HepG2 (cell line): ENCODE measurements around the gene RBM25. TPM values are rescaled to one million over a fixed set of nuclear protein-coding genes. Genes with fewer than 3 reads are reported as not detected.

Experiments used
- ATAC-seq: fragments of 200-7000 bp; cut with Tn5 transposase; 3 replicates; pipeline ENCODE4 v1.9.1; 2020; ENCODE audit warnings: mild to moderate bottlenecking, moderate library complexity
- BruUV-seq: library from RNA; stranded (reverse); fragments of 400-500 nt; replicated peaks from 2 replicates; lab custom pipeline; 2021; lab: Mats Ljungman, UMichigan
- CTCF ChIA-PET: fragments of 300-600 bp; formaldehyde crosslinking; extraction: SDS; loops from one replicate; lab custom pipeline; 2021; ENCODE audit warnings: low total read pairs, inconsistent platforms, low intra/inter-chr PET ratio; lab: Yijun Ruan, JAX
- POLR2A ChIA-PET: fragments of 350-600 bp; sonication (Branson Sonifier 250); formaldehyde crosslinking; loops from one replicate; lab custom pipeline; 2020; ENCODE audit warnings: antibody characterized with exemption, inconsistent platforms; lab: Yijun Ruan, JAX
- DNase-seq: peaks from one replicate; pipeline ENCODE4 v3.0.0-alpha.2; 2015; ENCODE audit warnings: low spot score
- FAIRE-seq: peaks from 3 replicates; lab custom pipeline; 2011; peaks lifted over from hg19 to GRCh38; lab: Jason Lieb, UNC
- H2AFZ ChIP-seq: one replicate; pipeline ENCODE4 v1.6.1; 2011; ENCODE audit warnings: low read length, inconsistent platforms
- H3K27ac ChIP-seq: fragments of 300-600 bp; 3 replicates; pipeline ENCODE4 v1.8.0; 2011; ENCODE audit warnings: mixed run types, mild to moderate bottlenecking, mixed read lengths, low read length, inconsistent platforms; ENCODE audit not compliant: insufficient read depth; ENCODE audit errors: extremely low read length
- H3K27me3 ChIP-seq, 2 experiments: fragments of 200-600 bp in 1 of 2; 2 replicates in 1 of 2; 3 replicates in 1 of 2; pipeline versions ENCODE4 v1.6.0 to v1.8.0; 2011; ENCODE audit warnings: low read length in 2 of 2, mild to moderate bottlenecking in 2 of 2, moderate library complexity in 2 of 2, inconsistent platforms in 1 of 2; ENCODE audit not compliant: insufficient read depth in 2 of 2, control insufficient read depth in 1 of 2
- H3K36me3 ChIP-seq, 2 experiments: fragments of 200-600 bp in 1 of 2; replicated peaks in 1 of 2; 2 replicates in 1 of 2; 3 replicates in 1 of 2; pipeline versions ENCODE4 v1.5.1 to v1.8.0; 2011; ENCODE audit warnings: low read length in 2 of 2, inconsistent platforms in 1 of 2; ENCODE audit not compliant: insufficient read depth in 2 of 2, control insufficient read depth in 1 of 2
- H3K4me1 ChIP-seq: 2 replicates; pipeline ENCODE4 v1.5.1; 2012; ENCODE audit warnings: low read length, inconsistent platforms; ENCODE audit not compliant: insufficient read depth
- H3K4me2 ChIP-seq: 2 replicates; pipeline ENCODE4 v1.6.0; 2011; ENCODE audit warnings: low read depth, low read length, inconsistent platforms
- H3K4me3 ChIP-seq, 3 experiments: fragments of 200-600 bp in 1 of 3; sonication (generic), shearing (Covaris generic) in 1 of 3; replicated peaks in 1 of 3; 2 replicates each; pipeline ENCODE4 v1.5.1; 2011 to 2016; ENCODE audit warnings: low read length in 3 of 3, inconsistent platforms in 2 of 3, low read depth in 2 of 3, mild to moderate bottlenecking in 2 of 3, control low read depth in 1 of 3, mixed read lengths in 1 of 3; ENCODE audit not compliant: insufficient read depth in 1 of 3
- H3K79me2 ChIP-seq: one replicate; pipeline ENCODE4 v1.6.1; 2011; ENCODE audit warnings: low read length, inconsistent platforms; ENCODE audit not compliant: insufficient read depth
- H3K9ac ChIP-seq: 2 replicates; pipeline ENCODE4 v1.6.0; 2011; ENCODE audit warnings: mild to moderate bottlenecking, low read depth, low read length, inconsistent platforms; ENCODE audit not compliant: insufficient read depth
- H3K9me3 ChIP-seq: 2 replicates; pipeline ENCODE4 v1.5.1; 2012; ENCODE audit warnings: mild to moderate bottlenecking, low read length
- H4K20me1 ChIP-seq: 2 replicates; pipeline ENCODE4 v1.6.0; 2011; ENCODE audit warnings: inconsistent platforms, mild to moderate bottlenecking, low read length, moderate library complexity; ENCODE audit not compliant: insufficient read depth
- ELF3 ChIP-seq: IDR thresholded peaks from 2 replicates; pipeline ENCODE4 v1.6.1; 2016; ENCODE audit warnings: missing genetic modification reagents, missing compliant biosample characterization
- IKZF1 ChIP-seq: fragments of 450-650 bp; IDR thresholded peaks from 2 replicates; pipeline ENCODE4 v1.7.1; 2016
- KDM2A ChIP-seq: sonication (generic); formaldehyde crosslinking; IDR thresholded peaks from 2 replicates; pipeline ENCODE4 v1.4.0; 2020; ENCODE audit warnings: low read depth, missing genetic modification reagents, borderline replicate concordance
- MAFF ChIP-seq: IDR thresholded peaks from 2 replicates; pipeline ENCODE4 v1.6.1; 2011; ENCODE audit warnings: low read depth, low read length, improper control_type of control experiment
- MXD4 ChIP-seq: IDR thresholded peaks from 2 replicates; pipeline ENCODE4 v1.6.1; 2016; ENCODE audit warnings: mild to moderate bottlenecking, missing biosample characterization, missing genetic modification reagents
- RXRA ChIP-seq: sonication (generic); formaldehyde crosslinking; IDR thresholded peaks from 2 replicates; pipeline ENCODE4 v1.5.1; 2020; ENCODE audit warnings: missing genetic modification reagents
- SAFB2 ChIP-seq: sonication (generic); formaldehyde crosslinking; IDR thresholded peaks from 2 replicates; pipeline ENCODE4 v1.5.1; 2020; ENCODE audit warnings: missing genetic modification reagents, low read depth, mild to moderate bottlenecking, borderline replicate concordance
- SIX1 ChIP-seq: sonication (generic); formaldehyde crosslinking; IDR thresholded peaks from 2 replicates; pipeline ENCODE4 v1.4.0; 2020; ENCODE audit warnings: missing genetic modification reagents, borderline replicate concordance
- ZKSCAN1 ChIP-seq: fragments of 150-350 bp; IDR thresholded peaks from 2 replicates; pipeline ENCODE4 v1.6.1; 2014; ENCODE audit warnings: low read length
- ZNF138 ChIP-seq: sonication (generic); formaldehyde crosslinking; IDR thresholded peaks from 2 replicates; pipeline ENCODE4 v1.5.0; 2020; ENCODE audit warnings: mild to moderate bottlenecking, low read depth, missing genetic modification reagents
- WGBS: methylation state at CpG from one replicate; pipeline ENCODE4 v1.1.6; 2017; ENCODE audit warnings: low lambda C conversion rate; 5-methylcytosine and 5-hydroxymethylcytosine counted together
- in situ Hi-C: cut with HindIII; loops from 2 replicates; pipeline ENCODE4 v1.10.0; 2017; ENCODE audit warnings: low pct_unique_long_range_greater_than_20kb; ENCODE audit not compliant: extremely low pct_ligation_motif_present
- intact Hi-C: fragments of 100-400 bp; cut with micrococcal nuclease; formaldehyde crosslinking; loops from one replicate; pipeline ENCODE4 v1.10.0; 2022; ENCODE audit not compliant: unreplicated experiment
- polyA plus RNA-seq, 8 experiments: library from polyadenylated mRNA; depleted of rRNA in 3 of 8; stranded (reverse) in 7 of 8; unstranded in 1 of 8; fragments of >200 nt; fragmentation: Illumina TruSeq in 4 of 8; extraction: Trizol in 4 of 8; gene quantifications; 2 replicates each; pipeline versions ENCODE4 v1.2.1 to v1.2.3, GENCODE V29; 2011 to 2016; ENCODE audit warnings: low read depth in 4 of 8, missing spikeins in 1 of 8, mixed read lengths in 1 of 8; ENCODE audit not compliant: insufficient read depth in 1 of 8
- total RNA-seq, 5 experiments: library from RNA; depleted of rRNA; stranded (reverse); fragments of >200 nt; fragmentation: Illumina TruSeq; extraction: Trizol; gene quantifications; 2 replicates each; pipeline ENCODE4 v1.2.3, GENCODE V29; 2016; ENCODE audit warnings: low read depth in 1 of 5
- TF ChIP-seq, protein P1 (sequence below): sonication (generic); formaldehyde crosslinking; IDR thresholded peaks from 2 replicates; pipeline ENCODE4 v1.4.0; 2020; ENCODE audit warnings: missing genetic modification reagents
- TF ChIP-seq, protein P2 (sequence below): sonication (generic); formaldehyde crosslinking; IDR thresholded peaks from 2 replicates; pipeline ENCODE4 v1.8.1; 2022; ENCODE audit warnings: mild to moderate bottlenecking, missing genetic modification reagents
- TF ChIP-seq, protein P3 (sequence below): sonication (generic); formaldehyde crosslinking; IDR thresholded peaks from one replicate; pipeline ENCODE4 v1.5.1; 2020; ENCODE audit warnings: mild to moderate bottlenecking, missing genetic modification reagents; ENCODE audit errors: not compliant biosample characterization
- TF ChIP-seq, protein P4 (sequence below): sonication (generic); formaldehyde crosslinking; IDR thresholded peaks from 2 replicates; pipeline ENCODE4 v1.4.0; 2020; ENCODE audit warnings: low read depth, mild to moderate bottlenecking, missing genetic modification reagents

Gene RBM25
- total and polyA plus RNA-seq, 2 of the 13 experiments (the other 11 are each of a cell fraction or from before 2014, with no cell fraction given), result 34.1 to 65.9 TPM

DNA sequence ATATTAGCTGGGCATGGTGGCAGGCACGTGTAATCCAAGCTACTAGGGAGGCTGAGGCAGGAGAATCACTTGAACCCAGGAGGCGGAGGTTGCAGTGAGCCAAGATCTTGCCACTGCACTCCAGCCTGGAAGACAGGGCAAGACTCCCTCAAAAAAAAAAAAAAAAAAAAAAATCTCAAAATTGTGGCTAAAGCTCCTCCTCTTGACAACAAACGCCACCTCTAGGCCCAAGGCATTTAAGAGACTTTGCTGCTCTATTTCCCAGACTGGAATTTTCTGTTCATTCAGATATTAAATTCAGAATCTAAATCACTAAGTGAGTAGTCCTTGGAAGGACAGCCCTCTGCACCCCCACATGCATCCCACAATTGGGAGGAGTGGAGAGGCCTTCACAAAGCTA, 32.8 kb upstream of the RBM25 start:
- ChIA-PET POLR2A (no interaction called here), CTCF (no interaction called here)
- Histone ChIP-seq H3K4me3 (peak overlapping the region in 2 of 3 experiments; percentile 84 to 97; a peak in 2 of 6 replicates), H3K9ac (peak overlapping the region; percentile 64; the same call in 1 of the 2 replicates), H3K27ac (no peak overlapping the region), H3K4me1 (peaks cover 22% of the 10 kb centered on the region), H3K4me2 (peak overlapping the region; percentile 79), H4K20me1 (no peaks in the 10 kb centered on the region), H2AFZ (no peak overlapping the region), H3K27me3 (no peaks in the 10 kb centered on the region), H3K79me2 (no peaks in the 10 kb centered on the region), H3K36me3 (peaks cover 2 to 6% of the 10 kb centered on the region in 2 experiments; a peak in 3 of 5 replicates), H3K9me3 (no peaks in the 10 kb centered on the region)
- intact Hi-C loops, result no loop called here
- WGBS, result 88% methylated on average over 3 of the region's 3 CpGs
- ATAC-seq (no peak), DNase-seq (no peak), FAIRE-seq (no peak)
- BruUV-seq, result no TSS peak
- in situ Hi-C loops, result loop anchor here (25.0 kb wide), 1 partner anchor 437 kb away; the partner anchor contains the start of gene NUMB
- TF ChIP-seq SIX1 (CRISPR knock-in tag), result no peak
- no peak for TF ChIP-seq ZNF138 (CRISPR knock-in tag)
- no peak for TF ChIP-seq MXD4
- TF ChIP-seq ELF3 (CRISPR knock-in tag), result no peak
- TF ChIP-seq ZKSCAN1, result no peak
- TF ChIP-seq, protein P1, sequence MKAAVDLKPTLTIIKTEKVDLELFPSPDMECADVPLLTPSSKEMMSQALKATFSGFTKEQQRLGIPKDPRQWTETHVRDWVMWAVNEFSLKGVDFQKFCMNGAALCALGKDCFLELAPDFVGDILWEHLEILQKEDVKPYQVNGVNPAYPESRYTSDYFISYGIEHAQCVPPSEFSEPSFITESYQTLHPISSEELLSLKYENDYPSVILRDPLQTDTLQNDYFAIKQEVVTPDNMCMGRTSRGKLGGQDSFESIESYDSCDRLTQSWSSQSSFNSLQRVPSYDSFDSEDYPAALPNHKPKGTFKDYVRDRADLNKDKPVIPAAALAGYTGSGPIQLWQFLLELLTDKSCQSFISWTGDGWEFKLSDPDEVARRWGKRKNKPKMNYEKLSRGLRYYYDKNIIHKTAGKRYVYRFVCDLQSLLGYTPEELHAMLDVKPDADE, result no peak
- TF ChIP-seq, protein P2, sequence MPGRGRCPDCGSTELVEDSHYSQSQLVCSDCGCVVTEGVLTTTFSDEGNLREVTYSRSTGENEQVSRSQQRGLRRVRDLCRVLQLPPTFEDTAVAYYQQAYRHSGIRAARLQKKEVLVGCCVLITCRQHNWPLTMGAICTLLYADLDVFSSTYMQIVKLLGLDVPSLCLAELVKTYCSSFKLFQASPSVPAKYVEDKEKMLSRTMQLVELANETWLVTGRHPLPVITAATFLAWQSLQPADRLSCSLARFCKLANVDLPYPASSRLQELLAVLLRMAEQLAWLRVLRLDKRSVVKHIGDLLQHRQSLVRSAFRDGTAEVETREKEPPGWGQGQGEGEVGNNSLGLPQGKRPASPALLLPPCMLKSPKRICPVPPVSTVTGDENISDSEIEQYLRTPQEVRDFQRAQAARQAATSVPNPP (CRISPR knock-in tag), result no peak
- TF ChIP-seq RXRA, result no peak
- TF ChIP-seq MAFF, result no peak
- no peak for TF ChIP-seq SAFB2
- TF ChIP-seq KDM2A (CRISPR knock-in tag), result no peak
- TF ChIP-seq, protein P3, sequence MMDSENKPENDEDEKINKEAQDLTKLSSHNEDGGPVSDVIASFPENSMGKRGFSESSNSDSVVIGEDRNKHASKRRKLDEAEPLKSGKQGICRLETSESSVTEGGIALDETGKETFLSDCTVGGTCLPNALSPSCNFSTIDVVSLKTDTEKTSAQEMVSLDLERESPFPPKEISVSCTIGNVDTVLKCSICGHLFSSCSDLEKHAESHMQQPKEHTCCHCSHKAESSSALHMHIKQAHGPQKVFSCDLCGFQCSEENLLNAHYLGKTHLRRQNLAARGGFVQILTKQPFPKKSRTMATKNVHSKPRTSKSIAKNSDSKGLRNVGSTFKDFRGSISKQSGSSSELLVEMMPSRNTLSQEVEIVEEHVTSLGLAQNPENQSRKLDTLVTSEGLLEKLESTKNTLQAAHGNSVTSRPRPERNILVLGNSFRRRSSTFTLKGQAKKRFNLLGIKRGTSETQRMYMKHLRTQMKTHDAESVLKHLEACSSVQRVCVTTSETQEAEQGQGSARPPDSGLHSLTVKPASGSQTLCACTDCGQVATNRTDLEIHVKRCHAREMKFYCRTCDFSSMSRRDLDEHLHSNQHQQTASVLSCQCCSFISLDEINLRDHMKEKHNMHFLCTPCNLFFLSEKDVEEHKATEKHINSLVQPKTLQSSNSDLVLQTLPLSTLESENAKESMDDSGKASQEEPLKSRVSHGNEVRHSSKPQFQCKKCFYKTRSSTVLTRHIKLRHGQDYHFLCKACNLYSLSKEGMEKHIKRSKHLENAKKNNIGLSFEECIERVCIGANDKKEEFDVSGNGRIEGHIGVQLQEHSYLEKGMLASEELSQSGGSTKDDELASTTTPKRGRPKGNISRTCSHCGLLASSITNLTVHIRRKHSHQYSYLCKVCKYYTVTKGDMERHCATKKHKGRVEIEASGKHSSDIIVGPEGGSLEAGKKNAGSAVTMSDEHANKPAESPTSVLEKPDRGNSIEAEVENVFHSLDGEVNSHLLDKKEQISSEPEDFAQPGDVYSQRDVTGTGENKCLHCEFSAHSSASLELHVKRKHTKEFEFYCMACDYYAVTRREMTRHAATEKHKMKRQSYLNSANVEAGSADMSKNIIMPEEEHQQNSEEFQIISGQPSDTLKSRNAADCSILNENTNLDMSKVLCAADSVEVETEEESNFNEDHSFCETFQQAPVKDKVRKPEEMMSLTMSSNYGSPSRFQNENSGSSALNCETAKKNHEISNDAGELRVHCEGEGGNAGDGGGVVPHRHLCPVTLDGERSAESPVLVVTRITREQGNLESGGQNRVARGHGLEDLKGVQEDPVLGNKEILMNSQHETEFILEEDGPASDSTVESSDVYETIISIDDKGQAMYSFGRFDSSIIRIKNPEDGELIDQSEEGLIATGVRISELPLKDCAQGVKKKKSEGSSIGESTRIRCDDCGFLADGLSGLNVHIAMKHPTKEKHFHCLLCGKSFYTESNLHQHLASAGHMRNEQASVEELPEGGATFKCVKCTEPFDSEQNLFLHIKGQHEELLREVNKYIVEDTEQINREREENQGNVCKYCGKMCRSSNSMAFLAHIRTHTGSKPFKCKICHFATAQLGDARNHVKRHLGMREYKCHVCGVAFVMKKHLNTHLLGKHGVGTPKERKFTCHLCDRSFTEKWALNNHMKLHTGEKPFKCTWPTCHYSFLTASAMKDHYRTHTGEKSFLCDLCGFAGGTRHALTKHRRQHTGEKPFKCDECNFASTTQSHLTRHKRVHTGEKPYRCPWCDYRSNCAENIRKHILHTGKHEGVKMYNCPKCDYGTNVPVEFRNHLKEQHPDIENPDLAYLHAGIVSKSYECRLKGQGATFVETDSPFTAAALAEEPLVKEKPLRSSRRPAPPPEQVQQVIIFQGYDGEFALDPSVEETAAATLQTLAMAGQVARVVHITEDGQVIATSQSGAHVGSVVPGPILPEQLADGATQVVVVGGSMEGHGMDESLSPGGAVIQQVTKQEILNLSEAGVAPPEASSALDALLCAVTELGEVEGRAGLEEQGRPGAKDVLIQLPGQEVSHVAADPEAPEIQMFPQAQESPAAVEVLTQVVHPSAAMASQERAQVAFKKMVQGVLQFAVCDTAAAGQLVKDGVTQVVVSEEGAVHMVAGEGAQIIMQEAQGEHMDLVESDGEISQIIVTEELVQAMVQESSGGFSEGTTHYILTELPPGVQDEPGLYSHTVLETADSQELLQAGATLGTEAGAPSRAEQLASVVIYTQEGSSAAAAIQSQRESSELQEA, result no peak
- TF ChIP-seq, protein P4, sequence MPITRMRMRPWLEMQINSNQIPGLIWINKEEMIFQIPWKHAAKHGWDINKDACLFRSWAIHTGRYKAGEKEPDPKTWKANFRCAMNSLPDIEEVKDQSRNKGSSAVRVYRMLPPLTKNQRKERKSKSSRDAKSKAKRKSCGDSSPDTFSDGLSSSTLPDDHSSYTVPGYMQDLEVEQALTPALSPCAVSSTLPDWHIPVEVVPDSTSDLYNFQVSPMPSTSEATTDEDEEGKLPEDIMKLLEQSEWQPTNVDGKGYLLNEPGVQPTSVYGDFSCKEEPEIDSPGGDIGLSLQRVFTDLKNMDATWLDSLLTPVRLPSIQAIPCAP (CRISPR knock-in tag), result no peak
- no peak for TF ChIP-seq IKZF1
